OCI-LY7 (cell line): ENCODE results near the gene LSR.

Experiments
- EZH2phosphoT487 ChIP-seq: fragments of 200-600 bp; sonication (generic); IDR thresholded peaks from 2 replicates; pipeline ENCODE4 v1.6.1; 2018; ENCODE audit warnings: low read depth, borderline replicate concordance, mild to moderate bottlenecking, mixed run types, antibody characterized with exemption, low read length, moderate library complexity, mixed read lengths
- TF ChIP-seq, protein P1 (sequence below): fragments of 200-600 bp; sonication (generic); conservative IDR thresholded peaks from 2 replicates; pipeline ENCODE4 v1.5.1; 2014; ENCODE audit warnings: mild to moderate bottlenecking, antibody characterized with exemption, low read length, moderate library complexity, mixed read lengths

DNA sequence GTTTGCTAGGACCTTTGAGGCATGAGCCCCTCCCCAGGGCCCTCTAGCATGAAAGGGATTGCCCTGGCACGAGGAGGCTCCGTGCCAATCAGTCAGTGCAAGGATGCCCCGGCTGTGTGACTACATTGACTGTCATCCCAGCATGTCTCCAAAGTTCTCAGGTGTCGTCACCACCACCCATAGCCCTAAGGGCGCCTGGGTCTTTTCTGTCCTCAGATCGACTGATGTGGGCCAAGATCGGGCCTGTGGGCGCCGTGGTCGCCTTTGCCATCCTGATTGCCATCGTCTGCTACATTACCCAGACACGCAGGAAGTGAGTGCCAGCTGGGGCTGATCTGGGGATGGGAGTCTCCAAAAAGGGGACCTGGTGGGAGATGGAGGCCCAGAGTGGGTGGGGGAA, 61.5 kb downstream of the LSR start:
- TF ChIP-seq, protein P1, sequence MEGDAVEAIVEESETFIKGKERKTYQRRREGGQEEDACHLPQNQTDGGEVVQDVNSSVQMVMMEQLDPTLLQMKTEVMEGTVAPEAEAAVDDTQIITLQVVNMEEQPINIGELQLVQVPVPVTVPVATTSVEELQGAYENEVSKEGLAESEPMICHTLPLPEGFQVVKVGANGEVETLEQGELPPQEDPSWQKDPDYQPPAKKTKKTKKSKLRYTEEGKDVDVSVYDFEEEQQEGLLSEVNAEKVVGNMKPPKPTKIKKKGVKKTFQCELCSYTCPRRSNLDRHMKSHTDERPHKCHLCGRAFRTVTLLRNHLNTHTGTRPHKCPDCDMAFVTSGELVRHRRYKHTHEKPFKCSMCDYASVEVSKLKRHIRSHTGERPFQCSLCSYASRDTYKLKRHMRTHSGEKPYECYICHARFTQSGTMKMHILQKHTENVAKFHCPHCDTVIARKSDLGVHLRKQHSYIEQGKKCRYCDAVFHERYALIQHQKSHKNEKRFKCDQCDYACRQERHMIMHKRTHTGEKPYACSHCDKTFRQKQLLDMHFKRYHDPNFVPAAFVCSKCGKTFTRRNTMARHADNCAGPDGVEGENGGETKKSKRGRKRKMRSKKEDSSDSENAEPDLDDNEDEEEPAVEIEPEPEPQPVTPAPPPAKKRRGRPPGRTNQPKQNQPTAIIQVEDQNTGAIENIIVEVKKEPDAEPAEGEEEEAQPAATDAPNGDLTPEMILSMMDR: no peak
- TF ChIP-seq EZH2phosphoT487: no peak
